HUDEP-2 (cell line): ENCODE results near the gene GALM.
"Not testable (repeated sequence)": the region's sequence is repeated elsewhere in the genome, so short reads cannot be mapped to it uniquely, and the experiment has no call there.

Experiments
- DNase-seq, 76 experiments: peaks; one replicate each; lab custom pipeline; 2025; ENCODE audit not compliant: unreplicated experiment in 76 of 76; lab: John Stamatoyannopoulos, UW

The GALM gene

GRCh38 chr2:38665854-38666555 is at the start of gene GALM:
Gene GALM, plus strand, starts transcription at chr2:38666114. Its CDS starts 48 bp downstream, at chr2:38666162.
- peak in 41 of 76 experiments; percentile 5 to 66 (median 26) for DNase-seq

DNA sequence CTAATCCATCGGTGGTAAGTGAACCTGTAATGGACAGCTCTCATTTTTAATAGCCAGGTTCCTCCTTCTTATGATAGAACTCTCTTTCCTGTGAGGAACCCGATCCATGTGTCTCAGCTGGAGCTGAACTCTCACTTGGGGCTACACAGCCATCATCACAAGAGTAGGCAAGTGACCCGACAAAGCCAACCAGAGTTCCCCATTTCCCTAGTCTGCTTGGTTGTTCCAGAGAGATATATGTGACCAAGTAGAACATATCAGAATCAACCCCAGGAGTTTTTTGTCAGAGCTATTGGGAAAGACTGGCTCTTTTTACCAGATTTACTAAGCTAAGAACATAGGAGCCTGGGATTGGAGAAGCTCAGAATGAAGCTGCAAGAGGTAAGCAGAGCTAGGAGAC is 48.6 kb upstream of the GALM start:
- no peak for DNase-seq

GRCh38 chr2:38619458-38620164 is 46.3 kb upstream of the GALM start:
- no peak for DNase-seq

DNA sequence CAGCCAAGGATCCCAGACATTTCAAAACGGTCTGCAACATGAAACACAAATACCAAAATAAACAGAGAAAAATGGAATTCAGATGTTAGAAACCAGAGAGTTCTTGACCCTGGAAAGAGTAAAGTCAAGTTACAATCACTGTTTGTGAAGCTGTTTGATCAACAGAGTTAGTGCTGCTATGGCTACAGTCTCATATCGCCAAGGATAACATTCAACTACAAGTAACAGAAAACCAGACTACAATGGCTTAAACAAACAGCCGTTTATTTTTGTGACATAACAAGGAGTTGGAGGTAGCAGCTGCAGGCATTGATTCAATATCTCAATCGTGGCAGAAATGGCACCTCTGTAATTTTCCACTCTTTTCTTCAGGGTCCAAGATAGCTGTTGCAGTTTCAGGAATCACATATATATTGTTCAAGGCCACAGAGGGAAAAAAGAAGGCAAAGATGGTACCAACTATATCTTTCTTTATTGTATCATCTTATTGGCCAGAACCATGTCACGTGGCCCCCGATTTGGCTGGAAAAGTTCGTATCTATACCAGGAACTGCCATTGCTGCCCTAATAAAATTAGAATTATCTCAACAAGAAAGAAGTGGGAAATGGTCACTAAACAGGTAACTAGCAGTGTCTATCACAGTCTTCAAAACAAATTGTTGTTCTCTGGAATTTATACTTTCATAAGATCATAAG is 45.5 kb upstream of the GALM start:
- DNase-seq = no peak

- no peak for DNase-seq
Observed at GRCh38 chr2:38621018-38621417, 44.9 kb upstream of the GALM start.

DNA sequence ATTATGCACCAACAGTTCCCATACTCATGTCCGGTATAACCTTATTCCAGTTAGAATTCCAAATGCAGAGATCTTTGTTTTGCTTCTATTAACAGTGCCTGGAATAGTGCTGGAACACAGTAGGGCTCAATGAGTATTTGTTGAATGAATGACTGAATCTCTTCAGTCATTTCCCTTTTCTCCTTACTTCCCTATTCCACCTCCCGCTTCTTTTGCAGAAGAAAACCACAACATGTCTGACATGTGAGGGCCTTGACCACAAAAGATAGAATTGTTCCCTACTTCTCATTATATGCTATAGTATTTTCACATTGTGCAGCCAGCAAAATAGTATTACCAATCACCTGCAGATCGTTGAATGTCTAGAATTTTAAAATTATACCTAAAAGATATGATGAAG is 43.7 kb upstream of the GALM start:
- DNase-seq = peak in 2 of 76 experiments; percentile 20 to 21

DNA sequence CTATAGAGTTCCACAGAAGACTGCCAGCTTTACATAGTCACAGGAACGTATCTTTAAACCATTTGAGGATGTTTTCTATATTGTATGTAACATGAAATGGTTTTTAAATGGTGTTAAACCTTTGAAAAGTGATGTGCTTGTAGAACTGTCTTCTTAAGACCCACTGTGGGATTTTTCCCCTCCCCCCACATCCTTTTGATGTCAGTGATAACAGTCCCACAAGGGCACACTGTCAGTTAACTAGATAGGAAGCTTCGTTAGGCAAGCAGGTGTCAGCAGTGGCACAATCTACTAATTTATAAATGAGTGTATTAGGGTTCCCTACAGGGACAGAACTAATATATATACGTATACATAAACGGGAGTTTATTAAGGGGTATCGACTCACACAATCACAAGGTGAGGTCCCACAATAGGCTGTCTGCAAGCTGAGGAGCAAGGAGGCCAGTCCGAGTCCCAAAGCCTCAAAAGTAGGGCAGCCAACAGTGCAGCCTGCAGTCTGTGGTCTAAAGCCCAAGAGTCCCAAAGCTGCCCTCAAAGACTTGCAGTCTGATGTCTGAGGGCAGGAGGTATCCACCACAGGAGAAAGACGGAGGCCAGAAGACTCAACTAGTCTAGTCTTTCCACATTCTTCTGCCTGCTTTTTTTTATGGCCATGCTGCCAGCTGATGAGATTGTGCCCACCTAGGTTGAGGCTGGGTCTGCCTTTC is 39.4 kb upstream of the GALM start:
- DNase-seq = no peak

- no peak for DNase-seq
Observed at GRCh38 chr2:38627391-38627790, 38.5 kb upstream of the GALM start.

DNA sequence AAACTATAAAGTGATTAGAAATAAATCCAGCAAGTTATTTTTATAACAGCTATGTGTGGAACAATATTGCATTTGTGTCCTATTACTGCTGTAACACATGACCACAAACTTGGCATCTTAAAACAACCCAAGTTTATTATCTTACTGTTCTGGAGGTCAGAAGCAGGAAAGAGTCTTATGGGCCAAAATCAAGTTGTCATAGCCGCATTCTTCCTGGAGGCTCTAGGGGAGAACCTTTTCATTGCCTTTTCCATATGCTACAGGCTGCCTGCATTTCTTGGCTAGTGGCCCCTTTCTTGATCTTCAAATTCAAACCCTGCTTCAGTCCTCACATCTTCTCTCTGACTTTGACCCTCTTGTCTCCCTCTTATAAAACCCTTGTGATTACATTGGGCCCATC is 36.2 kb upstream of the GALM start:
- no peak for DNase-seq

GRCh38 chr2:38631976-38632375 is 33.9 kb upstream of the GALM start:
- DNase-seq = peak in 3 of 76 experiments; percentile 4 to 36 (median 28)

DNA sequence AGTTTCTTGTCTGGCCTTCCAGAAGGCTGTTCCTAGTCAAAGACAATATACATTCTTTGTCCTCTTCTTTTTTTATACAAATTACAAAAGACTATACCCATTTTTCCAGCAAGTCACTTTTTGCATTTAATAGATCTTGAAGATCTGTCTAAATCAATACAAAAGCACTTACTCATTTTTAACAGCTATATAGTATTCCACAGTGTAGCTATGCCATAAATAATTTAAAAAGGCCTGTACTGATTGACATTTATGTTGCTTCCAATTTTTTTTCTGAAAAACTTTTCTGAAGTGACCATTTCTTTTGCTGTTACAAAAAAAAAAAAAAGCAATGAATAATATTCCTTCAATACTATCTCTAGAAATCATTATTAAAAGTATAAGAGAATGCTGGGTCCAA is 32.9 kb upstream of the GALM start:
- DNase-seq = no peak

GRCh38 chr2:38633895-38634294 is 32.0 kb upstream of the GALM start:
- no peak for DNase-seq

- peak in 14 of 76 experiments; percentile 4 to 59 (median 33) for DNase-seq
Observed at GRCh38 chr2:38634684-38635083, 31.2 kb upstream of the GALM start.

DNA sequence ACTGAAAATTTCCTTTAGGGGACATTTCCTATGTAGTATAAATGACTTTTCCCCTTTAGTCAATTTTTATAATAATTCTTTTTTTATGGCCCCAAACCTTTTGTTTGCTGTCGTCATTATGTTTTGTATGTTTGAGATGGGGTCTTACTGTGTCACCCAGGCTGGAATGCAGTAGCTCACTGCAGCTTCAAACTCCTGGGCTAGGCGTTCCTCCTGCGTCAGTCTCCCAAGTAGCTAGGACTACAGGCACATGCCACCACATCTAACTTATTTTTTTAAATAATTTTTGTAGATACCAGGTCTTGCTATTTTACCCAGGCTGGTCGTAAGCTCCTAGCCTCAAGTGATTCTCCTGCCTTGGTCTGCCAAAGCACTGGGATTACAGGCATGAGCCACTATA is 30.8 kb upstream of the GALM start:
- no peak for DNase-seq

GRCh38 chr2:38636069-38636468 is 29.8 kb upstream of the GALM start:
- DNase-seq = peak in 1 of 76 experiments; percentile 6

DNA sequence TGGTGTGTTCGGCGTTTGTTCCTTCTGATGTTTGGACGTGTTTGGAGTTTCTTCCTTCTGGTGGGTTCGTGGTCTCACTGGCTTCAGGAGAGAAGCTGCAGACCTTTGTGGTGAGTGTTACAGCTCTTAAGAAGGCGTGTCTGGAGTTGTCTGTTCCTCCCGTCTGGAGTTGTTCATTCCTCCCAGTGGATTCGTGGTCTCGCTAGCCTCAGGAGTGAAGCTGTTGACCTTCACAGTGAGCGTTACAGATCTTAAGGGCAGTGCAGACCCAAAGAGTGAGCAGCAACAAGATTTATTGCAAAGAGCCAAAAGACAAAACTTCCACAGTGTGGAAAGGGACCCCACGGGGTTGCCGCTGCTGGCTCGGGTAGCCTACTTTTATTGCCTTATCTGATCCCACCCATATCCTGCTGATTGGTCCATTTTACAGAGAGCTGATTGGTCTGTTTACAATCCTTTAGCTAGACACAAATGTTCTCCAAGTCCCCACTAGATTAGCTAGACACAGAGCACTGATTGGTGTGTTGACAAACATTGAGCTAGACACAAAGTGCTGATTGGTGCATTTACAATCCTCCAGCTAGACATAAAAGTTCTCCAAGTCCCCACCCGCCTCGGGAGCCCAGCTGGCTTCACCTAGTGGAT is 23.4 kb upstream of the GALM start:
- not testable (repeated sequence) for DNase-seq

DNA sequence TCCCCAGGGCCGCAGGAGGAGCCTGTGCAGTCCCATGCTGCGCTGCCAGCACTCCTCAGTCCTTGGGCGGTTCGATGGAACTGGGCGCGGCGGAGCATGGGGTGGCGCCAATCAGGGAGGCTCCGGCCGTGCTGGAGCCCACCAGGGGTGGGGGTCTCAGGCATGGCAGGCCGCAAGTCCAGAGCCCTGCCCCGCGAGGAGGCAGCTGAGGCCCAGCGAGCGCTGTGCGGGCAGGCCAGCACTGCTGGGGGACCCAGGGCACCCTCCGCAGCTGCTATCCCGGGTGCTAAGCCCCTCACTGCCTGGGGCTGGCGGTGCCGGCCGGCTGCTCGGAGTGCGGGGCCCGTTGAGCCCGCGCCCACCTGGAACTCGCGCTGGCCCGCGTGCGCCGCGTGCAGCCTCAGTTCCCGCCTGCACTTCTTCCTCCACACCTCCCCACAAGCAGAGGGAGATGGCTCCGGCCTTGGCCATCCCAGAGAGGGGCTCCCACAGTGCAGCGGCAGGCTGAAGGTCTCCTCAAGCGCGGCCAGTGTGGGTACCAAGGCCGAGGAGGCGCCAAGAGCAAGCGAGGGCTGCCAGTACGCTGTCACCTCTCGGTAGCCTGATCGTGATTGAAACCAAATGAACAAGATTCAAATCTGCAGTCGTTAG is 22.8 kb upstream of the GALM start:
- DNase-seq = peak in 4 of 76 experiments; percentile 26 to 70 (median 41)

GRCh38 chr2:38643683-38644511 is 22.0 kb upstream of the GALM start:
- DNase-seq = peak in 72 of 76 experiments; percentile 11 to 95 (median 66)
